GM19438 (cell line): ENCODE measurements around the gene OTULIN.

Experiments used
- ATAC-seq: cut with Tn5 transposase; IDR thresholded peaks from one replicate; pipeline ENCODE4 v1.9.1; 2021; ENCODE audit warnings: low read depth; ENCODE audit not compliant: unreplicated experiment

OTULIN gene

GRCh38 chr5:14667770-14668169 is 3.3 kb downstream of the OTULIN start:
- ATAC-seq: no peak

DNA sequence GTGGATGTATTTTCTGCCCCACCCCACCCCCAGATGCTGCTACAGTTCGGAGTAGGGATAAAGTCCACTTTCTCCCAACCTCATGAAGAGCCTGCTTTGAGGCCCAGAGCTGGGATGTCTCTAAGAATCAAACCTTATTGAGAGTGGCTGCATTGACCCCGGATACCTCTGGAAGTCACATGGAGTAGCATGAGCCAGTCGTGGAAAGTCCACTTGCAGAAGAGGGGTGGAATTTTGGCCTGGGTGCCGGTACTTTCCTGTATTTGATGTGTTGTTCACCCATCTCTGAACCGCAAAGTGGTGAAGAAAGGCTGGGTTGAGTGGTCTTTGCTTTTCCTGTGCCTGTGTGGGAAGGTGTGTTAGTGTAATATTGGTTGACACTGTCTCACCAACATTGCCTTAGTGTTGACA is 3.7 kb downstream of the OTULIN start:
- ATAC-seq: no peak

DNA sequence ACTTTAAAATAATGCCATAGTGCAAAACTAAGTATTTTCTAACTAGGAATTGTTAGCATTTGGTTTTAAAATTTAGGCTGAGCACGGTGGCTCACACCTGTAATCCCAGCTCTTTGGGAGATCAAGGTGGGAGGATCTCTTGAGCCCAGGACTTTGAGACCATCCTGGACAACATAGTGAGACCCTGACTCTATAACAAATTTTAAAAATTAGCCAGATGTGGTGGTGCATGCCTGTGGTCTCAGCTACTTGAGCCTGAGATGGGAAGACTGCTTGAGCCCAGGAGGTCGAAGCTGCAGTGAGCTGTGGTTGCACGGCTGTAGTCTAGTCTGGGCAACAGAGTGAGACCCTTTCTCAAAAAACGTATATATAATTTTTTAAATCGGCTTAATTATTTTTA is 4.9 kb downstream of the OTULIN start:
- no peak for ATAC-seq

DNA sequence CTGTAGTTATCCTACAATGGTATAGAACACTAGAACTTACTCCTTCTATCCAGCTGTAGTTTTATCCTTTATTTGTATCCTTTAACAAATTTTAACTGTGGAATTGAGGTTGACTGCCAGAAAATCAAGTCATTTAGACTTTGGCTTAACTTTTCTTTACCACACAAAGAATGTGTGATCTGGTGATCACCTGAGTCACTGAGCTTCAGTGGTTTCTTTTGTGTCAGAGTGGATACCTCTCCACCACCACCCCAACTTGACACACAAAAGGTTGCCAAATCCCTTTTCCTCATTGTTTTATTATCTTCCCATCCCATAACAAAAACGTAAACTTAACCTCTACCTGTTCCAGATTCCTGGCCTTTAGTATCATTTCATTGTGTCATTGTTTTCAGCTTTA is 5.5 kb downstream of the OTULIN start:
- ATAC-seq: no peak

DNA sequence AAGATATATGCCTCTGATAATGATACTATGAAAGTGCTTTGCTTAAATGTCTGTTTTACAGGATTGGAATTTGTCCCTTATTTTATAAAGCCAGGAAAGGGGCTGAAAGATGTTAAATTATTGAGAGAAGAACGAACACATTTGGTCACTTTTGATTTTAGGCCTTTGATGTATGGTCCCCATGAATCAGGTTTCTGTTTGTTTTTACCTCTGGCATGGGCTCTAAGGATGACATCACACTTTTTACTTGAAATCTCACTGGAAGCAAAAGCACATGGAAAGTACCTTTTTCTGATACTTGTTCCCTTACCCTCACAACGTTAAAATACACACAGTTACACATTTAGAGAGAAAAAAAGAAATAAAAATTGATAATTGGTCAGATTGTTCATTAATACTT is 6.9 kb downstream of the OTULIN start:
- ATAC-seq: no peak

DNA sequence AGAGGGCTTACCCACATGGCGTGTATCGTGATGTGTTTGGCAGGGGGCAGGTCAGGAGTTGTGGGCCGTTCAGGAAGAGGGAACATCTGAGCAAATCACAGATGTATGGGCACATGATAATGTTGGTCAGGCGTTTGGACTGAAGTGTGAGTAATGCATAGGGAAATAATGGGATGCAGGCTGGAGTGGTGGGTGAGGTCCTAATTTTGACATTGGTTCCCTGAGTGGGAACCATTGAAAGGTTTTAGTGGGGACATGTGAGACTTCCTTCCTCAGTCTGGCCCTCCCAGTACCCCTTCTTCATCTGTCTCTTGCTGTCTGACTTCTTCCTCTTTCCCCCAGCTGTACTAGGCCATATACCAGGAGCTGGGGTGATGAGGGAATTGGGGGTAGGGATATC is 7.6 kb downstream of the OTULIN start:
- no peak for ATAC-seq

DNA sequence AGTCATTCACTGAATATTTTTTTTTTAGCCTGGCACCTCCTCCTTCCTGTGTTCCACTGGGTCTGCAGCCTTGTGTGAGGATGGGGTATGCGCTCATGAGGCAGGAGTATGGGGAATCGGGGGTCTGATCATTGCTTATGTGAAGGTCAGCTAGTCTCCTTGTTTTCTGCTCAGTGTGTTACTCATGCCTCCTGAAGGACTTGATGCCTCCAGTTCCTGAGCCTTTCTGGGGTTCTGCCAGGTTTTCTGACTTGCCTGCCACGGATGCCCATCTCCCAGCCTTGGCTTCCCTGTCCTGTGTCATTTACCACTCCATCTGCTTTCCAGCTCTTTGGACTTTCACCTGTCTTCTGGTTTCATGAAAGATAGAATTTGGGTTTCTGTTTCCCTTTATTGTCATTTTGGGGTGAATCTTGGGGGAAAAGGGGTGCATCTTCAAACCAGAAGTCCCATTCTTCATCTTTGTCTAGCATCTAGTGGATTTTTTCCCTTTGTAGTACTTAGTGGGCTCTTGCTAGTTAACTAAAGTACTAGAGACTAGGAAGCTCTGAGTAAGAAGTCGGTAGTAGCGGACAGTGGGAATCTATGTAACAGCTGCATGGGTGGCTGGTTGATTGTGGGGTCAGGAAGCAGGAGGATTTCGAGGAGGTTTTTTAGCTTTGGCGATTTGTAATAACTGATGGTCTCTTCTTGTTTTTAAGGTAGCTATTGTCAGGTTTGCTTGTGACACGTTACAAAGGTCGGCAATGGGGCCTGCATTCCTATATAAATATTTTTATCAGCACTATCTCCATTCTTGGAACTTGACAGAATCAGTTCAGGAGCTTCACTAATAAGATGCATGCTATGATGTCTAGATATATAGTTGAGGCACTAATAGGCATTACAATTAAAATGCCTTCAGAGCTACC is 8.2 kb downstream of the OTULIN start:
- no peak for ATAC-seq

DNA sequence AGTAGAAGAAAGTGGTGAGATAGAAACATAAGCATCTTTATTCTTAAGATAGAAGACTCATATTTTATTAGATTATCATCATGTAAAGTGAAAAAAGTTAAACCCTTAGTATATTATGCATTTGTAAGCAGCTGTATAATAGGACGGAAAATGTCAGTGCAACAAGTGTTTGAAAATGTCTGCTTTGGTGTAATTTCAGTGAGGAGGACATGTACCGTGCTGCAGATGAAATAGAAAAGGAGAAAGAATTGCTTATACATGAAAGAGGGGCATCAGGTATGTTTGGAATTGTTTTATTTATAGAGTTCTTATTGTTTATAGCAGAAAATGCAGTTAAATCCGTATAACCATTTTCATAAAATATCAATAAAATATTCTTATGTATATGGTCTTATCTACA is 8.9 kb downstream of the OTULIN start:
- no peak for ATAC-seq

GRCh38 chr5:14674983-14675854 is 10.7 kb downstream of the OTULIN start:
- ATAC-seq: peak; percentile 2

GRCh38 chr5:14675865-14676300 is 11.4 kb downstream of the OTULIN start:
- peak; percentile 45 for ATAC-seq

DNA sequence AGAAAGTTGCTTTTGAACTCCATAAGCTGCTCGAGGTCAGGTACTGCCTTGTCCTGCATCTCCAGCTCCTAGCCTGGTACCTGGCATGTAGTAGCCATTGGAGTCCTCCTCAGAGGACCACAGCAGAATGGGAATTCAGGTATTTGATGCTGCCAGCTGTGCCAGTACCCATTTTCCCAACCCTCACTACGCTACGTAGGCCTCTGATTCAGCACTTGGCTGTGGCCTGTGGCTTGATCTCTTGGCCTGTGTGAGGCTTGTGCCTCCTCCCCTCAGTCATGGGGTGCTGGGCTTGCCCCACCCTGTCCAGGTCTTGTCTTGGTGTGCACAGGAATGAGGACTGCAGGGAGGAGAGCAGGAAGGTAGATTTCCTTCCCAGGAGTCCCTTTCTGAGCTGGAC is 11.8 kb downstream of the OTULIN start:
- peak; percentile 40 for ATAC-seq

DNA sequence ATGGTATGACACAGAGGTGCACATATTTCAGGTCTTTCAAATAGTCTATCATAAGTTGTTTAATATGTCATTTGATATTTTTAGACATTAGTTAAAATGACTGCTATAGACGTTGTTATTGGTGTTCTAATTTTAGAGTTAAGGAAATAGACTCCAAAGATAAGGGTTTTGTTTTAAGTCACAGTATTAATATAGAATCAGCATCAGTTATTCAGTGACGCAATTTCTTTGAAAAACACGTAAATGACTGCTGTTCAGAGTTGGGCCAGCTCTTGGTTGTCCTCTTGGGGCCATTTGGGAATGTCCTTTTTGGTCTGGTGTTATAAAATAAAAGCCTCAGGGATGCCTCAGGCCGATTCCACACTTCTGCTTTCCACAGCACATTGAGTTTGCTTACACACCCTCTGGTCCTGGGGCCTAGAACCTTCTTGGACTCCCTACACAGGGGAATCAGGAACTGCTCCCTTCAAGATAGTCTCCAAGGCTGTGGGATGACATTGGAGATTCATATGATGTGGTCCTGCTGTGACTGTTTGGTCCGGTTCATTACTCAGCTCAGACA is 14.3 kb downstream of the OTULIN start:
- no peak for ATAC-seq

DNA sequence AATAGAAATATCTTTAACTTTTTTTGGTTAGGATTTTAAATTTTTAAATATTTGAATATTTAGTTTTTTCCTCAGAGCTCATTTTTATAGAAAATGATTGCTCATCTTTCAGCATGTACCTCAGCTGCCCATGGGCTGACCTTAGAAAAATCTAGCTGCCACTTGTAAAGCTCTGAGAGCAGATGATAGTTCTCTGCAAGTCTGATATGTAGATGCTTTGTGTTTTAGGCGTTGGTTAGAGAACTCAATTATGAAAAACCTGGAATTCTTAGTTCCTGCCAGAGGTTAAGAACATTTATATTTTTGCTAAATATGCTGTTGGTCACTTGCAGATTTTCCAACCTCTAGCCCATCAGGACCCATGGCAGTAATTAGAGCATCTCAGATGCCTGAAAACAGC is 15.1 kb downstream of the OTULIN start:
- no peak for ATAC-seq

GRCh38 chr5:14681236-14681752 is 16.8 kb downstream of the OTULIN start:
- ATAC-seq: no peak

DNA sequence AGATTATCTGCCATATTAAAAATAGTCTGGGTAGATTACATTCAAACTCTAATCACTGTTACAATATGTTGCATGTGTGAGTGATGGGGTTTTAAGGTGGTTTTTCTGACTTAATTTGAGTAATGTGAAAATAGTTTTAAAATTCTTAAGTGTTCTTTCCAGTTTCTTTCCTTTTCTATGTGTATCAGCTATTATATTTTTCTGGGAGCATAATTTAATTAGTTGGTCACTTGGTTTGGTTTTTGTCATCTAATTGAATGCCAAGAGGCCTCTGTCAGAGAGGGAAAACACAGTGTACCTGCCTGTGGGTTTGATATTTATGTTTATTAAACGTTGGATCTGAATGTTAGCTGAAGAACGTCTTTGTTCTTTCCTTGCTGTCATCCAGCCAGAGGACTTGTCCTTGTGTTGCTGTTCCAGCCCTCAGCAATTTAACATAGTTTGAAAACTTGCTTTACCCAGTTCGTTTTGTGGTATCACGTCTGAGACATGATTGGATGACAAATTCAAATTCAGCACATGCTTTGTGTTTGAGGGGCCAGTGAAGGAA is 19.5 kb downstream of the OTULIN start:
- no peak for ATAC-seq

DNA sequence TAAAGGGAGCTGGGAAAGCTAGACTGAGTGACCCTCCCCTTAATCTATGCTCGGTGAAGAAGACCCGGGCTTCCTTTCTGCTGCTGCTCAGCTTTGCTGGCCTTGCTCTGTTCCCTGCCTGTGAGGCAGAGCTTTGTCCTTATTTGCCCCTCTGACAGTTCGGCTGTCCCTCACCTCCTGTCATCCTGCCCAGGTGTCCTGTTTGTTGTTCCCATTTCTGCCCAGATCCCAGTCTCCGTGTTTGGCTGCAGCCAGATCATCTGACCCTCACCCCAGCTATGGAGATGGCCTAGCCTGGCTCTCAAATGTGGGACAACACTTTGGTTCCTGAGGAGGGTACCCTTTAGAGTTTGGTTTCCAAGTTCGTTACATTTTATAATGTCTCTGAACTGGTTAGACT is 20.2 kb downstream of the OTULIN start:
- no peak for ATAC-seq

- peak; percentile 69 for ATAC-seq
These were observed 21.2 kb downstream of the OTULIN start for GRCh38 chr5:14685757-14686156.

GRCh38 chr5:14686517-14686916 is 22.0 kb downstream of the OTULIN start:
- no peak for ATAC-seq

DNA sequence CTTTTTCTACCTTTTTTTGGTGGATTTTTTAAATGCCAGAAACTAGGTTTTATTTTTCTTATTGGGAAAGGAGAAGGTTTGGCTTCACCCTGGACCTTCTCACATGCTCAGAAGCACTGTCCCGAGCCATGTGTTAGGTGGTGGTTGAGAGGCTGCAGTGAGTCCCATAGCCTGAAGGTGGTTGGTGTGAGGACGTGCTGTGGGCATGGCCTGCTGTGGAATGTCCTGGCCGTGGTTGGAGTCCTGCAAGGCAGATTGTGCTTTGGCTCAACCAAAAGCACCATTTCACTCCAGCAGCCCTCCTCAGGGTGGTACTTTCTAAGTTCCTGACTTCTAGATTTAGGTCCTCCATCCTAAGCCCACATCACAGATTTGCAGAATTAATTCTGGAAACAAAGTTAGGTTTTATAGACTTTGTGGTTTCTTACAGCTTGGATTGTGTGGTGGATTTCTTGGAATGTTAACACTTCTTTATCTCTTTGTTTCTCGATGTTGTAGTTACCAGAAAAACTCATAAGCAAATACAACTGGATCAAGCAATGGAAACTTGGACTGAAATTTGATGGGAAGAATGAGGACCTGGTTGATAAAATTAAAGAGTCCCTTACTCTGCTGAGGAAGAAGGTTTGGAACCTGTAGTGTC is 22.6 kb downstream of the OTULIN start:
- no peak for ATAC-seq

GRCh38 chr5:14693070-14693469 is 28.6 kb downstream of the OTULIN start:
- no peak for ATAC-seq
